HG03159 (cell line): ENCODE data around the gene C12orf56.
A peak's percentile ranks its signal among the peaks of the same experiment; 100 is the strongest.
"Not testable (repeated sequence)": the region's sequence is repeated elsewhere in the genome, so short reads cannot be mapped to it uniquely, and the experiment has no call there.

Experiments
- ATAC-seq: cut with Tn5 transposase; IDR thresholded peaks from one replicate; pipeline ENCODE4 v1.9.1; 2021; ENCODE audit warnings: mild to moderate bottlenecking, moderate library complexity; ENCODE audit not compliant: unreplicated experiment

The C12orf56 gene

DNA sequence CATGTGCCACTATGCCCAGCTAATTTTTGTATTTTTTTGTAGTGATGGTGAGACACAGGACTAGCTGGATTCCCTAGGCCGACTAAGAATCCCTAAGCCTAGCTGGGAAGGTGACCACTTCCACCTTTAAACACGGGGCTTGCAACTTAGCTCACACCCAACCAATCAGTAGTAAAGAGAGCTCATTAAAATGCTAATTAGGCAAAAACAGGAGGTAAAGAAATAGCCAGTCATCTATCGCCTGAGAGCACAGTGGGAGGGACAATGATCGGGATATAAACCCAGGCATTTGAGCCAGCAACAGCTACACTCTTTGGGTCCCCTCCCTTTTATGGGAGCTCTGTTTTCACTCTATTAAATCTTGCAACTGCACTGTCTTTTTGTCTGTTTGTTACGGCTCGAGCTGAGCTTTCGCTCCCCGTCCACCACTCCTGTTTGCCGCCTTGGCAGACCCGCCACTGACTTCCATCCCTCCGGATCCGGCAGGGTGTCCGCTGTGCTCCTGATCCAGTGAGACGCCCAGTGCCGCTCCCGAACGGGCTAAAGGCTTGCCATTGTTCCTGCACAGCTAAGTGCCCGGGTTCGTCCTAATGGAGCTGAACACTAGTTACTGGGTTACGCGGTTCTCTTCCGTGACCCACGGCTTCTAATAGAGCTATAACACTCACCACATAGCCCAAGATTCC lies 70.9 kb downstream of the C12orf56 start:
- ATAC-seq, result not testable (repeated sequence)

DNA sequence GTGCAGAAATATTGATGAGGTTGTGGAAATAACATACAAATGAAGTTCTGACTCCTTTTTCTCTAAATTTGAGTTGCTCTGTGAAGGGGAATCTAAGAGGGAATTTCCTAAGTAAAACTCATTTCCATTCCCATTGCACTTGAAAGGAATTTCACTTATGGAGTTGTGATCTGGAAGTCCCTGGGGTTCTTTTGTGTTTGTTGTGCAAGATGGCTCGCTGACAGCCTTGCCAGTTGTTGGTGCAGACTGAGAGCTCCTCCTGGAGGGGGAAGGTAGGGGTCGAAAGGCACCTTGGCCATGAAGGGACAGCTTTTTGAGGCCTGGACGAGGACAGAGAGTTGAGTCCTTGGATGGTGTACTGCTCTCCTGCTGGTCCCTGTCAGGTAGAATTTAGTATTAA lies 72.0 kb downstream of the C12orf56 start:
- ATAC-seq, result no peak

- ATAC-seq, result no peak
These were observed 78.7 kb downstream of the C12orf56 start for GRCh38 chr12:64311877-64312276.

- no peak for ATAC-seq
These were observed 86.0 kb downstream of the C12orf56 start for GRCh38 chr12:64304571-64304970.

DNA sequence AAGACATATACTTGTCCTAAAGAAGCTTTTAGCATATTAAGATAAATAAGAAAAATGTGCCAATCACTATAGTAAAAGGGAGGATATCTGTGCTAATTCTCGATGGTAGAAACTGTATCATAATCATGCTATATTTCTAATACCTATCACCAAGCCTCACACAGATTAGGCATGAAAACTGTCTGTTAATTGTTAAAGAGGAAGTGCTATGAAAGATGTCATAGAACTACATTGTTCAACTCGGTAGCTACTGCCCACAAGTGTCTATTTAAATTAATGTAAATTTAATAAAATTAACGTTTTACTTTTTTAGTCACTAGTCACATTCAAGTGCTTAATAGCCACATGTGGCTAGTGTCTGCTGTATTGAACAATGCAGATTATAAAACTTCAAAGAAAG lies 90.9 kb downstream of the C12orf56 start:
- ATAC-seq, result no peak

DNA sequence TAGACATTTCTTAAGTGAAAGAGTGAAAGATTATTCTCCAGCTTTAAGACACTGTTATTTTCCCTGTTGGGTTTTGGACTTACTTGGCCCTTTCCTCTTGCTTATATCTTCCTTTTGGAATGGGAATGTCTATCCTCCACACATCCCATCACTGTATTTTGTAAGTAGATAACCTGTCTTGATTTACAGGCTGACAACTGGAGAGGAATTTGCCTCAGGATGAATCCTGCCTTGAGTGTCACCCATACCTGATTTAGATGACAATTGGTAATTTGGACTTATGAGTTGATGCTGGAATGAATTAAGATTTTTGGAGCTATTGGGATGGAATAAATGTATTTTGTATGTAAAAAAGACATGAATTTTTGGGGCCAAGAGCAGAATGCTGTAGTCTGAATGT lies 94.3 kb downstream of the C12orf56 start:
- no peak for ATAC-seq

DNA sequence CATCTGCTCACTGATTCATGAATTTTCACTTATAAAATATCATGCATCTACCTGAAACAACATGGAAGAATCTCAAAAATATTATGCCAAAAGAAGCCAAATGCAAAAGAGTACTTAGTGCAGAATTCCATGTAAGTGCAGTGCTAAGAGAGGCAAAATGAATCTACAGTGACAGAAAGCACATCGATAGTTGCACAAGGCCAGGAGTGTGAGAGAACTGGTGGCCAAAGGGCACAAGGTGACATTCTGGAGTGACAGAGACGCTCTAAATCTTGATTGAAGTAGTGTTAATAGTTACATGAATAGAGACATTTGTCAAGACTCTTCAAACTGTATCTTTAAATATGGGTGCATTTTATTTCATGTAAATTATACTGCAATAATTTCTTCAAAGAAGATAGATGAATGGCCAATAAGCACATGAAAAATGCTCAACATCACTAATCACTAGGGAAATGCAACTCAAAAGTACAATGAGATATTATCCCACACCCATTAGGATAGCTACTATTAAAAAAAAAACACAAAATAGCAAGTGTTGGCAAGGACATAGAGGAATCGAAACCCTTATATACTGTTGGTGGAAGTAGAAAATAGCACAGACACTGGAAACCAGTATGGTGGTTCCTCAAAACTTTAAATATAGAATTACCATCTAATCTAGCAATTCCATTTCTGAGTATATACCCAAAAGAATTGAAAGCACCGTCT lies 96.7 kb downstream of the C12orf56 start:
- no peak for ATAC-seq

GRCh38 chr12:64293174-64293573 lies 97.4 kb downstream of the C12orf56 start:
- ATAC-seq, result not testable (repeated sequence)

- ATAC-seq, result no peak
These were observed 104.0 kb downstream of the C12orf56 start for GRCh38 chr12:64286521-64286920.

GRCh38 chr12:64284256-64284655 lies 106.3 kb downstream of the C12orf56 start:
- ATAC-seq, result no peak

- ATAC-seq, result no peak
These were observed 112.1 kb downstream of the C12orf56 start for GRCh38 chr12:64278421-64278820.

DNA sequence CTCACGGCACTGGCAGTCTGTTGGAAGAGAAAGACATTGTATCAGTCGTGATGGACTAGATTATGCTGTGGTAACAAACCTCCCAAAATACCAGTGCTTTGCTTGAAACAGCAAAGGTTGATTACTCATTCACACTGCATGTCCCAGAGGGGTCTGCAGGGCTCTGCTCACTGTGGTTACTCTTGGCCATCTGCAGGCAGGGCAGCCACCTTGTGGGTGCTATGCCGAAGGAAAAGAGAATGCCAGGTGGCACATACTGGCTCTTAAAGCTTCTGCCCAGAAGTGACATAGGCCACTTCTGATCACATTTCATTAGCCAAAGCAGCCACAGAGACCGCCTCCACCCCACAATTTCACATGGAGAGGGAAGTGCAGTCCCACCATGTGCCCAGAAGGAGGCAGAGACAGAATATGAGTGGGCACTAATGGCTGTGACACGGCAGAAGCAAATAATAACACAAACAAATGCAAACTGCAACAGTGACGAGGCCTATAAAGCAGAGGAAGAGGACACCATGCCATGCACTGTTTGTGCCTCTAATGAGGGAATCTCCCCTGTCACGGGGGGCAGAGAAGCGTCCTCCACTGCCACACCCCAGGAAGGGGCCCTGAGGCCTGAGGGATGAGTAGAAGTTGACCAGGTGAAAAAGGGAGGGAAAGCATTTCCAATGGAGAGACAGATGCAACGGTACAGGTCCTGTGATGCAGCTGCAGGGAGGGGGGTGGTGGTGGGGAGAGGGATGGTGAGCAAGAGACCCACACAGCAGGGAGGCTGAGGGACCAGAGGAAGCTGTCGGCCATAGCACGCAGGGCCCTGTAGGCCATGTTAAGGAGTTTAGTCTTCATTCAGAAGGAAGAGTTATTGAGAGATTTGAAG lies 116.8 kb downstream of the C12orf56 start:
- ATAC-seq, result peak; percentile 82

GRCh38 chr12:64270411-64270810 lies 120.1 kb downstream of the C12orf56 start:
- ATAC-seq, result no peak

DNA sequence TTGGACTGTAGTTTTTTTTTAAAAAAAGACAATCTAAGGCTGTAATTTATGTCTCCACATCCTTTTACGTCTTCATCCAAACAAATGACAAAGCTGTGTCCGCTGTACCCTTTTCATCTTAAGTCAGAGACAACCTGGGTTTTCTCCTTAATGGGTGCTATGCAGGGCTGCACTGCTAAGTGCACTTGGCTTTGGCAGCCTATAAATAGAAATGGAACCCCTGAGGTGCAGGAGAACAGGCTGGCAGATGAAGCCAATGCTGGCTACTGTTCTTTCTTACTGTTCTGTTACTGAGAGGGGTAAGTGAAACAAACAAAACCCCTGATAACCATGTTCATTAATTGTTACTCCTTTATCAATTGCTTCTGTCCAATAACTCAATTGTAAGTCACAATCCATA lies 121.4 kb downstream of the C12orf56 start:
- no peak for ATAC-seq

DNA sequence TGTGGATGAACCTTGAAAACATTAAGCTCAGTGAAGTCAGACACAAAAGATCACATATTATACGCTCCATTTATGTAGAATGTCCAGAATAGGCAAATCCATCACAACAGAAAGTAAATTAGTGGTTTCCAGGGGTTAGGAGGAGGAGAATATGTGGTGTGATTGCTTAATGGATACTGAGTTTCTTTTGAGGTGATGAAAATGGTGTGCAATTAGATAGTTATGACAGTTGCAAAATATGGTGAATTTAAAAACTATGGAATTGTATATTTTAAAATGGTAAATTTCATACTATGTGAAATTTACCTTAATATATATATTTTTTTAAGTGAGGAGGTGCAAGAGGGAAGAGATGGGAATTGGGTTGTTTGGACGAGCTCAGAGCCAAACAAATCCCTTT lies 122.1 kb downstream of the C12orf56 start:
- ATAC-seq, result no peak

- no peak for ATAC-seq
These were observed 124.7 kb downstream of the C12orf56 start for GRCh38 chr12:64265839-64266238.

DNA sequence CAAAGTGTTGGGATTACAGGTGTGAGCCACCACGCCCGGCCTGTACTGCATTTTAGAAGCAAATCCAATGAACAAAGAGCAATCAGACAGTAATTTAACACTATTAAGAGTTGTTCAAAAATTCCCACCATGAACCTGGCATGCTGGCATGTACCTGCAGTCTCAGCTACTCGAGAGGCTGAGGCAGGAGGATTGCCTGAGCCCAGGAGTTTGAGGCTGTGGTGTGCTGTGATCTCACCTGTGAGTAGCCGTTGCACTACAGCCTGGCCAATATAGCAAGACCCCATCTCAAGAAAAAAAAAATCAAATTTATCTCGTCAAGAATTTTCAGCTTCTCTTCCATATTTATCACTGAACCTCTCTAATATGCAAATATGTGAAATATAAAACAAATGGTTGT lies 128.7 kb downstream of the C12orf56 start:
- ATAC-seq, result no peak

DNA sequence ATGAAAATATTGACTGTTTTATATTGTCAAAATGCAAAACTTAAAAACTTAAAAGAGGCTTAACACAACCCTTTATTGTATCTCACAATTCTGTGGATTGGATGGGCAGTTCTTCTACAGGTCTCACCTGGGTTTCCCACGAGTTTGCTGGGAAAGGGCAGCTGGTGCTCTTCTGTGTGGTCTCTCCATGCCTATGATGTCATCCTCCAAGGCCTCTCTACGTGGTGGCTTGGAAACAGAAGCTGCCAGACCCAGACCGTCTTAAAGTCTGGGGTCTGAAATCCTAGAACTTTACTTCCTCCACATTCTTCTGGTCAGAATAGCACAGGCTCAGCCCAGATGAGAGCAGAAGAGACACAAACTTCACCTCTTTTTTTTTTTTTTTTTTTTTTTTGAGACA lies 132.0 kb downstream of the C12orf56 start:
- no peak for ATAC-seq

DNA sequence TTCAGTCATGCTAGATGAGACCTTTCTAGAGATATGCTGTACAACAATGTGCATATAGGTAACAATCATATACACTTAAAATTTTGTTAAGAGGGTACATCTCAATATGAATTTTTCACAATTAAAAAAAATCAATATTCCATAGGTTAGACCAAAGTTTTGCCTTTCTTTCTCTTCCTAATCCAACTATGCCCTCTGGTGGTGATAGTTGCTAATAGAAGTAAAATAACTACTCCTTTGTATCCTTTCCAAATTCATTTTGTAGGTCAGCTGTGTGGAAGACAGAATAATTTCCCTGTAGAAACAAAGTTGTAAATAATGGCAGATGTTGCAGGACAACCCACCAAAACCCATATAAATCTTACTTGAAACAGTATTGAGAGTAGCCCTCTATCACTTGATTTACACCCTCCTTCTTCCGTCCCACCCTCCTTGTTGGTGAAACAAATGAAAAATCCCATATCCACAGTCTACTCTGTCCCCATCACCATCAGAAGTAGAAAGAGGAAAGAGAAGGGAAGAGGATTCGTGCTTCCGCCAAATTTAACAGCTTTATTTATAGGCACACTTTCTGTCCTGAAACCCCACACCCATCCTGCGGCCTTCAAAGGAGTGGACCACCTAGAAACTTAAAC lies 134.3 kb downstream of the C12orf56 start:
- ATAC-seq, result no peak

DNA sequence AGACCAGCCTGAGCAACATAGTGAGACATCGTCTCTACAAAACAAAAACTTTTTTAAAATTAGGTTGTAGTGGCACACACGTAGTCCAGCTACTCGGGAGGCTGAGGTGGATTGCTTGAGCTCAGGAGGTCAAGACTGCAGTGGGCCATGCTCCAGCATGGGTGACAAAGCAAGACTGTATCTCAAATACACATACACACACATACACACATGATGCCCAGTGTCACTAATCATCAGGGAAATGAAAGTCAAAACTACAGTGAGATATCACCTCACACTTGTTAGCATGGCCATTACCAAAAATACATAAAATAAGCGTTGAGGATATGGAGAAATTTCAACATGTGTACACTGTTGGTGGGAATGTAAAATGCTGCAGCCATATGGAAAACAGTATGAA lies 135.3 kb downstream of the C12orf56 start:
- no peak for ATAC-seq

DNA sequence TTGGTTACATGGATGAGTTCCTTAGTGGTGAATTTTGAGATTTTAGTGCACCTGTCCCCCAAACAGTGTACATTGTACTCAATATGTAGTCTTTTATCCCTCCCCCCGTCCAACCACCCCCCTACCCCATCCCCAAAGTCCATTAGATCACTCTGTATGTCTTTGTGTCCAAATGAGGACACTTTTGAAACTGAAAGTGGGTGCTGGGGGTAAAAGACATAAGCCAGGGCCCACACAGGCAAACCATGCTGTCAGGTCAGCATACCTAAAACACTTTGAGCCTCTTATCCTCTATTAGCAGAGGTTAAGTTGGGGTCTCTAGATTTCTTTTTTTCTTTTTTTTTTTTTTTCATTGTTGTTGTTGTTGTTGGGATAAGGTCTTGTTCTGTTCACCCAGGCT lies 137.2 kb downstream of the C12orf56 start:
- no peak for ATAC-seq
